GM06990 (cell line): Measurements from ENCODE around the gene SYDE2.

Experiments used
- DNase-seq: peaks from one replicate; pipeline ENCODE4 v3.0.0-alpha.2; 2011; ENCODE audit not compliant: insufficient read length; ENCODE audit errors: extremely low read depth
- H3K27me3 ChIP-seq: replicated peaks from 2 replicates; pipeline ENCODE4 v1.6.0; 2011; ENCODE audit warnings: low read length; ENCODE audit not compliant: control insufficient read depth, insufficient read depth
- H3K36me3 ChIP-seq: 2 replicates; pipeline ENCODE4 v1.5.1; 2011; ENCODE audit warnings: low read length; ENCODE audit not compliant: control insufficient read depth, insufficient read depth
- H3K4me3 ChIP-seq: replicated peaks from 2 replicates; pipeline ENCODE4 v1.5.1; 2011; ENCODE audit warnings: low read depth, mild to moderate bottlenecking, control low read depth, low read length
- CTCF ChIP-seq: IDR thresholded peaks from 2 replicates; pipeline ENCODE4 v1.5.1; 2011; ENCODE audit warnings: low read length, control low read depth, mild to moderate bottlenecking, inconsistent platforms; ENCODE audit not compliant: insufficient read depth, poor library complexity, severe bottlenecking

SYDE2 gene

GRCh38 chr1:85220756-85221201 is 20.0 kb upstream of the SYDE2 start:
- no peak for DNase-seq
- TF ChIP-seq CTCF = no peak
- no peaks in the 10 kb centered on the region for H3K36me3 ChIP-seq
- H3K27me3 ChIP-seq = no peaks in the 10 kb centered on the region; the same call in 1 of the 2 replicates
- no peak overlapping the region for H3K4me3 ChIP-seq

GRCh38 chr1:85219853-85220610 is 19.2 kb upstream of the SYDE2 start:
- Histone ChIP-seq H3K4me3 (no peak overlapping the region), H3K27me3 (no peaks in the 10 kb centered on the region; the same call in 1 of the 2 replicates), H3K36me3 (no peaks in the 10 kb centered on the region)
- DNase-seq = no peak
- TF ChIP-seq CTCF = no peak

DNA sequence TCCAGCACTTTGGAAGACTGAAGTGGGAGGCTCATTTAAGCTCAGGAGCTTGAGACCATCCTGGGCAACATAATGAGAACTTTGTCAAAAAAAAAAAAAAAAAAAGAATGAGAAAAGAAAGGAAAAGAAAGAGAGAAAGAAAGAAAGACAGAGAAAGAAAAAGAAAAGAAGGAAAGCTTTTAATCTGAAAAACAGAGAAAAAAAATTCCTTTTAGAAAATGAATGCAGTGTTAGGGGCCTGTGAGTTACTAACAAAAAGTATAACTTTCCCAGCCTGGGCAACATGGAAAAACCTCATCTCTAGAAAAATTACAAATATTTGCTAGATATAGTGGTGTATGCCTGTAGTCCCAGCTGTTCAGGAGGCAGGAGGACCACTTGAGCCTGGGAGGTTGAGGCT is 15.9 kb upstream of the SYDE2 start:
- no peaks in the 10 kb centered on the region for H3K36me3 ChIP-seq
- DNase-seq = no peak
- no peaks in the 10 kb centered on the region; the same call in 1 of the 2 replicates for H3K27me3 ChIP-seq
- TF ChIP-seq CTCF = no peak
- H3K4me3 ChIP-seq = no peak overlapping the region

DNA sequence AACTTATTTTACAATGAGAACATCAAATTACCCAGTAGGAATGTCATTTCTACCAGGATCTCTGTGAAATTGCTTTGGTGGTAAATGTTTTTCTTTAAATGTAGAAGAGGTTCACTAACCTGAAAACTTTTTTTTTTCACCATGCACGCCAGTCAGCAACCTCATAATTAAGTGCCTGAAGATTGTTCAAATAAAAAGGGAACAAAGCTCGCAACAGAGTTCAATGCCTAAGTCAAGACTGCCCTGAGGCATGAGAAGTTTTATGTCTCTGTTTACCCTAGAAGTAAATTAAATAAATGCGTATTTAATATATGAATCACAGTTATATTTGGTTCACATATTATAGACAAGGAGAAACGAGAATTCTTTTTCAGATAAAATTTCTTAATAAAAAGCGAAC is 13.8 kb upstream of the SYDE2 start:
- no peak for DNase-seq
- no peak for TF ChIP-seq CTCF
- no peaks in the 10 kb centered on the region for H3K36me3 ChIP-seq
- H3K27me3 ChIP-seq = no peaks in the 10 kb centered on the region; the same call in 1 of the 2 replicates
- H3K4me3 ChIP-seq = no peak overlapping the region

- DNase-seq = no peak
- Histone ChIP-seq H3K36me3 (no peaks in the 10 kb centered on the region), H3K4me3 (no peak overlapping the region), H3K27me3 (no peaks in the 10 kb centered on the region)
- no peak for TF ChIP-seq CTCF
Measured at GRCh38 chr1:85208488-85208887, 7.7 kb upstream of the SYDE2 start.

DNA sequence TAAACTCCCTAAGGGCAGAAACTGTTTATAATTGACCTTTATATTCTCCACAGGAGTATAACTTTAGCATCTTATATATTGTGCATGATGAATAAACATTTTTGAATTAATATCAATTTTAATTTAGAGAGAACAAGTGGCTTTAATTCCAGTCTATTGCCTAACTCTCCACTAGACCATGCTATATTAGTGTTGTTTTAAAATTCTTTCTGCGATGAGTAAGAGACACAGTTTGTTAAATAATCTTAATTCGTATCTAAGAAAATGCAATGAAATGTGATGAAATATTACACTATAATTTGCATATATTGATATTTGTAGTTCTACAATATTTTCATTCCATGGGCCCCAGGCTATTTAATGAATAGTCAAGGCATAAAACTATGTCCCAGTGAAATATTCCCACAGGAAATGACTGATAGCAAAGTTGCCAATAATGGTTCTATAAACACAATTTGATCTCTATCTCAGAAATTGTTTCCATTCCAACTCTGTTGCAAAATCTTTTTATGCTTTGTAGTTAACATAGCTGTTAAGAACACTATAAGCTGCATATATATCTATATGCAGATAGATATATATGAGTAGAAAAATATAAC is 2.9 kb upstream of the SYDE2 start:
- no peak for DNase-seq
- no peak for TF ChIP-seq CTCF
- Histone ChIP-seq H3K27me3 (no peaks in the 10 kb centered on the region), H3K36me3 (no peaks in the 10 kb centered on the region), H3K4me3 (no peak overlapping the region)
